HG02885 (cell line): Measurements from ENCODE around the gene HLA-G.

ENCODE experiments used
- ATAC-seq: cut with Tn5 transposase; IDR thresholded peaks from one replicate; pipeline ENCODE4 v1.9.1; 2021; ENCODE audit warnings: mild to moderate bottlenecking; ENCODE audit not compliant: unreplicated experiment, poor library complexity

The HLA-G gene

DNA sequence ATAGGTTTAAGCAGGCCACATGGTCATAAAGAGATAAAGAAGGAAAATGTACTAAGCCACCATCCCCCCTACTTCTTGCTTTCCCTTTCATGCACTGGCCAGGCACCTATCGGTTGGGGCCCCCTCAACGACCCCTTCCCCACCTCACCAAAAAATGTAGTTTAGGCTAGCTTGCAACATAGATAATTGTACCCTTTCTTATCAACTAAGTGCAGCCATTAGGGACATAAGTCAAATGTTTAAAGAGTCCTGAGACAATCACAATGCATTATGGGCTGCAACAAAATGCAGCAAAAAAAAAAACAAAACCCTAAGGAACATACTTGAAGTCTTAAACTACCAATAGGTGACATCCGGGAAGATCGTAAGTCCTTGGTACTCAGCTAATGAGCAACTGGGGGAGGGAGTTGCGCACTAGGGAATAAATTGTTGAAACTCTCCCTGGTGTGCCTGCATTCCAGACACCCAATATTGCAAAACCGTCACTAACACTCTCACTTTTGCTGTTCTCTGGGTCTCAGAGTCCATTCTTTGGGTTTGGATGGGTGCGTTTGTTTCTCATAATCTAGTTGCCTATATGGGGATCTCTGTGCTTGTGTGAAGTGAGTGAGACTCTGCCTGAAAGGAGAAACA is 12.4 kb upstream of the HLA-G start:
- no peak for ATAC-seq

DNA sequence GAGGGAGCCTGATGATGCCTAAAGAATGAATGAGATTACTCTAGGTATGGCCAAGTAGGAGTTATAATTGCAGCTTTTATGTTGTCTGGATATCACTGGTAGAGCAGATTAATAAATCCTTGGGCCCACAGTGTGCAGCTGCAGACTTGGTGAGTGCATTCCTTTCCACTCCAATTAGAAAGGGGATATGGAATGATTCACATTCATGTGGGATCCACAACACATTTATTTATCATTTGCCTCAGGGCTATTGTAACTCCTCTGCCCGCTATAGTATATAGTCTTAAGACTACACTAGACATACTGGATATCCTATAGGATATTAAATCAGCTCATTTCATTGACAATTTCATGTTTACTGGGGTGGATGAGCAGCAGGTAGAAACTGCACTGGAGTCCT is 11.6 kb upstream of the HLA-G start:
- ATAC-seq = no peak

DNA sequence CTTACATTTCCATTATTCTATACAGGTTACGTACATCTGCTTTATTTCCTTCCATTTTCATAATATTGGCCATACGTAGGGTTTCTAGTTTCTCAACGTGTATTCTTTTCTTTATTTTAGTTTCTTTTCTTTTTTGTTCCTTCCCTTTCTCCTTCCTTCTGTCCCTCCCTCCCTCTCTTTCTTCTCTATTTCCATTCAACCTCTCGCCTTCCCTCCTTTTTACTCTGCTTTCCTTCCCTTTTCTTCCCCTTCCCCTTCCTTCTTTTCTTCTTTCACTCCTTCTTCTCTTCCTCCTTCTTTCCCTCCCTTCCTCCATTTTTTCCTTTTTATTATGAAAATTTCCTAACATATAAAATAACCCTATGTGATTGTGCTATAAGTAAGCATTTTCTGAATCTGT is 8.7 kb upstream of the HLA-G start:
- no peak for ATAC-seq

- no peak for ATAC-seq
Measured at GRCh38 chr6:29824144-29824543, 3.5 kb upstream of the HLA-G start.

DNA sequence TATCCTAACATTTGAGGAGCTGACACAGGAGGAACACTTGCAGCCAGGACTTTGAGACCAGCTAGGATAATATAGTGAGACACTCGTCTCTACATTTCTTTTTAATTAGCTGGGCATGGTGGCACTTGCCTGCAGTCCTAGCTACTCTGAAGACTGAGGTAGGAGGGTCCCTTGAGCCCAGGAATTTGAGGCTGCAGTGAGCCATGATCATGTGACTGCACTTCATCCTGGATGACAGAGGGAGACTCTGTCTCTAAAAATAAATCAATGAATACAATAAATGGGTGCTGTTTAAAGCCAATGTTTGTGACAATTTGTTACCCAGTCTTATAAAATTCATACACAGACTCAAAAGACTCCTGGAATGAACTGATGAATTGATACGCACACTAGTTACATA is 1.8 kb upstream of the HLA-G start:
- ATAC-seq = no peak

- ATAC-seq = no peak
Measured at GRCh38 chr6:29826271-29826670, 1.4 kb upstream of the HLA-G start.

- no peak for ATAC-seq
Measured at GRCh38 chr6:29828471-29828797, 809 bp downstream of the HLA-G start.

- no peak for ATAC-seq
Measured at GRCh38 chr6:29829766-29830165, 2.1 kb downstream of the HLA-G start.

DNA sequence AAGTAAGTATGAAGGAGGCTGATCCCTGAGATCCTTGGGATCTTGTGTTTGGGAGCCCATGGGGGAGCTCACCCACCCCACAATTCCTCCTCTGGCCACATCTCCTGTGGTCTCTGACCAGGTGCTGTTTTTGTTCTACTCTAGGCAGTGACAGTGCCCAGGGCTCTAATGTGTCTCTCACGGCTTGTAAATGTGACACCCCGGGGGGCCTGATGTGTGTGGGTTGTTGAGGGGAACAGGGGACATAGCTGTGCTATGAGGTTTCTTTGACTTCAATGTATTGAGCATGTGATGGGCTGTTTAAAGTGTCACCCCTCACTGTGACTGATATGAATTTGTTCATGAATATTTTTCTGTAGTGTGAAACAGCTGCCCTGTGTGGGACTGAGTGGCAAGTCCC is 2.8 kb downstream of the HLA-G start:
- ATAC-seq = no peak

GRCh38 chr6:29831776-29832175 is 4.2 kb downstream of the HLA-G start:
- ATAC-seq = no peak

GRCh38 chr6:29834564-29835436 is 7.2 kb downstream of the HLA-G start:
- ATAC-seq = no peak

DNA sequence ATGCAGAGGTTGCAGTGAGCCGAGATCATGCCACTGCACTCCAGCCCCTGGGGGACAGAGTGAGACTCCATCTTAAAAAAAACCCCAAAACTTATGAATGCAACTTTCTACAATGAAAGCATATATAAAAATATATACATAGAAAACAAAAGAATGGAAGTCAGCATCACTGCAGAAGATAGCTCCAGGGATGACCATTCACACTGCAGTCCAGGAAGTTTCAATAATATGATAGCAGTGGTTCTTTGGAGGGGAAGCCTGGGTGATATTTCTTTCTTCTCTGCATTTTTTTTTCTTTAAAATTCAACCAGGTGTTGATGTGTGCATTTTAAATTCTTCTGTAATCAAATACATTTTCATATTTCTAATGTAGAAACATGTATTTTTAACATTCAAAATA is 12.3 kb downstream of the HLA-G start:
- no peak for ATAC-seq

- no peak for ATAC-seq
Measured at GRCh38 chr6:29841030-29841429, 13.4 kb downstream of the HLA-G start.

DNA sequence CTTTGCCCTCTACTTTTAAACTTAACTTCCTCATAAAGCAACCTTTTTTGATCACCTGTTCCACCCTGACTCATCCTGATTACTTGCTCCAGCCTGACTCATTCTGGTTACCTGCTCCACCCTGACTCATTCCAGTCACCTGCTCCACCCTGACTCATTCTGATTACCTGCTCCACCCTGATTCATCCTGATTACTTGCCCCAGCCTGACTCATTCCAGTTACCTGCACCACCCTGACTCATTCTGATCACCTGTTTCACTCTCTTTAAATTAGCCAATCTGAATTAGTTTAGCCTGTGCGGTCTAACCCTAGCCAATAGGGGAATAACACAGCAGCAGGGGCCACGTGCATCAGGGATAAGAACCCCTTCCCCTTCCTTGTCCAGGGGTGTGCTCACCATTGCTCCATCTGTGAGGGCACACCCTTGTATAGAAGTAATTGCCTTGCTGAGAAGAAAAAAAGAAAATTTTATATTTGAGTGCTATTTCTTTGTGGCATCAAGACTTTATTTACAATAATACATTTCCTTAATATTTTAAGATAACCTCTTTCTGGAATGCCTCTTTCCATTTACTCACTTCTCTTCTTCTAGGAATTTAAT is 17.9 kb downstream of the HLA-G start:
- ATAC-seq = no peak

DNA sequence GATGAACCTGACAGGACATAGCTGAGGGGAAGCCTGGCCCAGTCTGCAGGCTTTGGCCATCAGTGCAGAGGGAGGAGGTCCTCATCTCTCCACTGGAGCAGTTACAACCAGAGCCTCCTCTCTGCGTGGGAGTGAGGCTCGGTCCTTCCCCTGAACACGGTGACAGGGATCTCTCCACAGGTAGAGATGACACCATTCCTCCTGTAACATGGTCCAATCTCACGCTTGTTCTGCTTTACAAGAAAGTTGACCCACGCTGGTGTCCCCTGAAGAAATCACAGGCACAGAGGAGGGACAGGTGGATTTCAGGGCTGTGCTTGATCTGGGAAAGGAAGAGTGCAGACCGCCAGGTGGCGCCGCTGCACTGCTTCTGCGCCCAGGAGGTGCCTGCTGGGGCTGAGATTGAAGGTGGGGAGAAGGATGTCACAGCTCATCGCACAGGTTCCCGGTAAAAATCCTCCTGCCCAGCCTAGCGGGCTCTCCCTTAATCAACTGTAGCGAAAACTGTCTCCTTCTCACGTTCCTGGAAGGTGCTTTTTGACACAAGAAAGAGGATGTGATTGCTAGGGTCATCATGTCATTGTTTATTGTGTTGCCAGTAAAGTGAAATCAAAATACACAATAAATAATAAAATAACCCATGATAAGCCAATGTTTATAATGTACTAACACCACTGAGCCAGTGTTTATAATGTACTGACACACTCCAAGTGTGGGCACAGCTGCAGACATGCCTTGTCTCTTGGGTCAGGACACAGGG is 20.4 kb downstream of the HLA-G start:
- peak; percentile 53 for ATAC-seq

- no peak for ATAC-seq
Measured at GRCh38 chr6:29850011-29850553, 22.5 kb downstream of the HLA-G start.

- no peak for ATAC-seq
Measured at GRCh38 chr6:29851190-29851589, 23.6 kb downstream of the HLA-G start.

DNA sequence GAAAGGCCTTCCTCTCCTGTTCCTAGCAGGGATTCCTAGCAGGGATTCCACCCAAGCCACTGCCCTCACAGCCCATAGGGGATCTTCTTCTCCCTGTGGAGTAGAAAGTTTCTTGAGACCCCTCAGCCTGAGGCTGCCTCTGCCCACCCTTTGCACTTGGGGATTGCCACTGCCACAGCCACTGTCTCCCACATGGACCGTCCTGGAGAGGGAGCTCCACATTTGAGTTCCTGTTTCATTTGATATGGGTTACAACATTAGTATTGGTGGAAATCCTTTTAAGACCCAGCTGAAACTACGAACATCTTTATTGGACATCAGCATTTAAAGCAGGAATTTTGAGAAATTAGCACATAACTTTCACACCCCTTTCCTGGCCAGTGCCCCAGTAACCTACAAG is 25.6 kb downstream of the HLA-G start:
- ATAC-seq = no peak

DNA sequence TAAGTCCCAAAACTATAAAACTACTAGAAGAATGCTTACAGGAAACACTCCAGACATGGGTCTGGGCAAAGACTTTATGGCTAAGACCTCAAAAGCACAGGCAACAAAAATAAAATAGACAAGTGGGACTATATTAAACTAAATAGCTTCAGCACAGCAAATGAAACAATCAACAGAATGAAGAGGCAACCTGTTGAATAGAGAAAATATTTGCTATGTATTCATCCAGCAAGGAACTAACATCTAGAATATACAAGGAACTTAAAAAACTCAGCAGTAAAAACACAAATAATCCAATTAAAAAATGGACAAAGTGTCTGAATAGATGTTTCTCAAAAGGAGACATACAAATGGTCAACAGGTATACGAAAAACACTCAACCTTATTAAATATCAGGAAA is 30.4 kb downstream of the HLA-G start:
- no peak for ATAC-seq

DNA sequence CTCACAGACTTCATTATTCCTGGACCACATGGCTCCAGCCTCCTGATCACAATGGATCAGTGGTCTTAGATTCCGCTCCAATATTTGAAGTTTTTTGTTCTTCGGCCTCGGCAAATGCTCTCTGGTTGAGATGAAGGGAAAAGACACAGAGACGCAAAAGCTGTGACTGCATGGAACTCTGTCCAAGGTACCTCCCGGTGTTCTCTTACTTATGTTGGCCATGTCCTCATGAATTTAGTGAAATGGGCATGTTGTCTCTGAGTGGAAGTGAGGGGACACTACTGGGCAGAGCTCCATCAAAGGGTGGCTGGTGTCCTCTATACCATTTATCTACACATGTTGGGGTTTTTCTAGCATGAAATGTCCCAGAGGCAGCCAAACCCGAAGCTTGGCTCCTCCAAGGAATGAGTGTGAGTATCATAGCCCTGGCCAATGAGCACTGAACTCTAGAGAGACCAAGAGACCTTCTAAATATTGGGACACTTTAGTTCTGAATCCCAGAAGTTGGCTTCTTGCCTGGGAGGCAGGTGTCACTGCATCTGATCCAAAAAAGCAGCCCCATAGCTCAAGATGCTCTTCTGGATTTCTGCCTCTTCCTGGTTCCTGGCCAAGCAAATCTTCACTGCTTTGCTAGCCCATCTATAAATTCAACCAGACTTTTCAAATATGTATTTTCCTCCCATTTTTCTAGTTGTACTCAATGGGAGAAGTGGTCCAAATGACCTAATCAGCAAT is 34.1 kb downstream of the HLA-G start:
- ATAC-seq = no peak
